ENCODE data around the gene MEGF11. TPM values are rescaled to one million over a fixed set of nuclear protein-coding genes. Genes with fewer than 3 reads are reported as not detected.

The MEGF11 gene
- total RNA-seq, 1 donor from 2014 or later: 0.06 TPM

DNA sequence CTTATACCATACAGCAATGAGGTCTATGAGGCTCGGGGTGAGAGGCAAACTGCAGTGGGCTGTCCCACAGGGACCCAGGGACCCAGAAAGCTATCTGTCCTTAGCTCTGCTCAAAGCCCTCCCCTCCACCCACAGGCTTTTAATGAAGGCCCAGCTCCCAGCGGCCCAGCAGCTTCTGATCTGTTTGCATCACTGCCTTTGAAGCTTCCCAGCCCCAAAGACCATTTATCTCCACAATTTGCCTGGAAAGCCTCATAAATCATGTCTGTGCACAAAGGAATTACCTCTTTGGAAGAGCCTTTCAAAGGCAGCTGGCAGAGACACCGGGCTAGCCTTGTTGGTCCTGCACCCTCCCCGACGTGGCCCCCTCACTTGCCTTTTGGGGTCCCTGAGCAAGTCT, 260.3 kb downstream of the MEGF11 start:
- Histone ChIP-seq H2AFZ (replicated peaks) (no peak overlapping the region), H3F3A (ENCODE audit: low read depth) (no peaks in the 10 kb centered on the region), H3K4me3 (no peak overlapping the region), H3K27ac (no peak overlapping the region), H3K79me2 (ENCODE audit: low read depth) (no peaks in the 10 kb centered on the region), H3K9me3 (ENCODE audit: low read depth) (no peaks in the 10 kb centered on the region), H3K9ac (no peak overlapping the region), H3K27me3 (no peaks in the 10 kb centered on the region), H3K4me1 (no peaks in the 10 kb centered on the region), H3K4me2 (no peak overlapping the region), H3K36me3 (no peaks in the 10 kb centered on the region), H4K20me1 (ENCODE audit: low read depth) (no peaks in the 10 kb centered on the region)
- Mint-ChIP-seq H3K4me1 (peaks cover 2% of the 10 kb centered on the region), H3K27me3 (ENCODE audit: insufficient read depth, low read depth) (peaks cover 11% of the 10 kb centered on the region), H3K9me3 (no peaks in the 10 kb centered on the region), H3K4me3 (no peak overlapping the region), H3K36me3 (no peaks in the 10 kb centered on the region), H3K27ac (no peak overlapping the region)
- TF ChIP-seq EZH2 (IDR thresholded peaks at IDR 0.05) (no peak), EZH2phosphoT487 (IDR thresholded peaks at IDR 0.05) (no peak)
- TF ChIP-seq, protein P1, sequence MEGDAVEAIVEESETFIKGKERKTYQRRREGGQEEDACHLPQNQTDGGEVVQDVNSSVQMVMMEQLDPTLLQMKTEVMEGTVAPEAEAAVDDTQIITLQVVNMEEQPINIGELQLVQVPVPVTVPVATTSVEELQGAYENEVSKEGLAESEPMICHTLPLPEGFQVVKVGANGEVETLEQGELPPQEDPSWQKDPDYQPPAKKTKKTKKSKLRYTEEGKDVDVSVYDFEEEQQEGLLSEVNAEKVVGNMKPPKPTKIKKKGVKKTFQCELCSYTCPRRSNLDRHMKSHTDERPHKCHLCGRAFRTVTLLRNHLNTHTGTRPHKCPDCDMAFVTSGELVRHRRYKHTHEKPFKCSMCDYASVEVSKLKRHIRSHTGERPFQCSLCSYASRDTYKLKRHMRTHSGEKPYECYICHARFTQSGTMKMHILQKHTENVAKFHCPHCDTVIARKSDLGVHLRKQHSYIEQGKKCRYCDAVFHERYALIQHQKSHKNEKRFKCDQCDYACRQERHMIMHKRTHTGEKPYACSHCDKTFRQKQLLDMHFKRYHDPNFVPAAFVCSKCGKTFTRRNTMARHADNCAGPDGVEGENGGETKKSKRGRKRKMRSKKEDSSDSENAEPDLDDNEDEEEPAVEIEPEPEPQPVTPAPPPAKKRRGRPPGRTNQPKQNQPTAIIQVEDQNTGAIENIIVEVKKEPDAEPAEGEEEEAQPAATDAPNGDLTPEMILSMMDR (IDR thresholded peaks at IDR 0.05): no peak
- no peak for DNase-seq (ENCODE audit: low spot score)

DNA sequence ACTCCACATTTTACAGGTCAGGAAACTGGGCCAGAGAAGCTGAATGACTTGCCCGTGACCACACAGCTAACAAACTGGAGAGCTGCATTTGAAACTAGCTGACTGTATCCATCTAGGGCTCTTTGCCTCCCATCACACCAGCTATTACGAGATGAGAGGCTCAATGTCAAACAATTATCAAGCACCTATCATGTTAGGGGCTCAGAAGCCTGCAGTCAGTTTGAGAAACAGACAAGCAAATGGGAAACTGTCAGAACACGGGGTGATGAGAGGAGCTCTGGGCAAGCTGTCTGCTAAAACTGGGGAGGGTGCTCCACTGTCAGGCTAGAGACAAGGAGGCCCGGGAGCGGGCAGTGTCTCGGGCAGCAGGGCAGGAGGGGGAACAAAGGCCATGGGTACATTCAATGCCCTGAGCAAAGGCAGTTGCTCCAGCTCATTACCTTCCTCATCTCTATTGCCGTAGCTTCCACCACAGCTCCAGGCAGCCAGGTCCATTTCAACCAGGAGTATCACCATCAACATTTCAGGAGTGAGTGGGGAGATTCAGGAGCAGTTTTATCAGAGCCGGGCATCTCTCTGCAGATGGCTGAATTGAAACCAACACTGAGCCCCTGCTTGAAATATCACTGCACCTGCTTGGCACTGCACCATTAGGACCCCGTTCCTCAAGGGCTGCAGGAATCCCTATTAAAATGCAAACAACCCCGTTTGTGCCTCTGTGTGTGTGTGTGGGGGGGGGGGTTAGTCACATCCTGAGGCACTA, 261.6 kb downstream of the MEGF11 start:
- H3K36me3 Mint-ChIP-seq: no peaks in the 10 kb centered on the region
- Histone ChIP-seq H3K27ac (no peak overlapping the region), H3K4me3 (no peak overlapping the region), H3K4me1 (no peaks in the 10 kb centered on the region), H2AFZ (replicated peaks) (no peak overlapping the region), H3K9ac (no peak overlapping the region), H3K27me3 (no peaks in the 10 kb centered on the region), H3F3A (ENCODE audit: low read depth) (no peaks in the 10 kb centered on the region), H3K79me2 (ENCODE audit: low read depth) (no peaks in the 10 kb centered on the region), H3K4me2 (no peak overlapping the region), H3K36me3 (no peaks in the 10 kb centered on the region), H4K20me1 (ENCODE audit: low read depth) (no peaks in the 10 kb centered on the region), H3K9me3 (ENCODE audit: low read depth) (no peaks in the 10 kb centered on the region)
- no peaks in the 10 kb centered on the region for H3K4me1 Mint-ChIP-seq
- DNase-seq (ENCODE audit: low spot score): no peak
- no peaks in the 10 kb centered on the region for H3K9me3 Mint-ChIP-seq
- peaks cover 10% of the 10 kb centered on the region for H3K27me3 Mint-ChIP-seq (ENCODE audit: insufficient read depth, low read depth)
- no peak overlapping the region for H3K4me3 Mint-ChIP-seq
- no peak overlapping the region for H3K27ac Mint-ChIP-seq
- TF ChIP-seq EZH2phosphoT487 (IDR thresholded peaks at IDR 0.05) (no peak), EZH2 (IDR thresholded peaks at IDR 0.05) (no peak)
- TF ChIP-seq, protein P1 (IDR thresholded peaks at IDR 0.05): no peak

DNA sequence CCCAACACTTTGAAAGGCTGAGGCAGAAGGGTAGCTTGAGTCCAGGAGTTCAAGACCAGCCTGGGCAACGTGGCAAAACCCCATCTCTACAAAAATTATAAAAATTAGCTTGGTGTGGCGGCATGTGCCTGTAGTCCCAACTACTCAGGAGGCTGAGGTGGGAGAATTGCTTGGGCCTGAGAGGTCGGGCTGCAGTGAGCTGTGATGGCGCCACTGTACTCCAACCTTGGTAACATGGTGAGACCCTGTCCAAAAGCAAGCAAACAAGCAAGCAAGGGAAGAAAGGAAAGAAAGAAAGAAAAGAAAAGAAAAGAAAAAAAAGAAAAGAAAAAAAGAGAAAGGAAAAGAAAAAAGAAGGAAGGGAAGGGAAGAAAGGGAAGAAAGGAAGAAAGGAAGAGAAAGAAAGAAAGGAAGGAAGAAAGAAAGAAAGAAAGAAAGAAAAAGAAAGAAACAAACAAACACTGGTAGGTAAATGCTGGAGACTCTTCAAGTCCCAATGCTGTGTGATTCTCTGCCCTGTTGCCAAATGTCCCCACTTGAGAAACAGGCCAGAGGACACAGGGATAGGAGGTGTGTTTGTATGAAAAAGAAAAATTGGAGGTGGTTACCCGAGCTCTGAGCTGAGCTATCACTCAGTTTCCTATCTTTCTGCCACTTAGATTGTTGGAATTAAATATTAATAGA, 263.1 kb downstream of the MEGF11 start:
- H3K79me2 ChIP-seq (ENCODE audit: low read depth): no peaks in the 10 kb centered on the region
- no peak overlapping the region for H3K27ac ChIP-seq
- TF ChIP-seq, protein P1 (IDR thresholded peaks at IDR 0.05): no peak
- no peak for TF ChIP-seq EZH2phosphoT487 (IDR thresholded peaks at IDR 0.05)
- no peaks in the 10 kb centered on the region for H4K20me1 ChIP-seq (ENCODE audit: low read depth)
- peaks cover 7% of the 10 kb centered on the region for H3K27me3 Mint-ChIP-seq (ENCODE audit: insufficient read depth, low read depth)
- no peaks in the 10 kb centered on the region for H3K27me3 ChIP-seq
- no peaks in the 10 kb centered on the region for H3K36me3 Mint-ChIP-seq
- H3K9ac ChIP-seq: no peak overlapping the region
- H2AFZ ChIP-seq (replicated peaks): no peak overlapping the region
- no peaks in the 10 kb centered on the region for H3K36me3 ChIP-seq
- no peak overlapping the region for H3K4me2 ChIP-seq
- H3K27ac Mint-ChIP-seq: no peak overlapping the region
- H3K9me3 ChIP-seq (ENCODE audit: low read depth): no peaks in the 10 kb centered on the region
- no peaks in the 10 kb centered on the region for H3K4me1 ChIP-seq
- H3K4me3 Mint-ChIP-seq: no peak overlapping the region
- no peak overlapping the region for H3K4me3 ChIP-seq
- no peak for DNase-seq (ENCODE audit: low spot score)
- no peaks in the 10 kb centered on the region for H3K9me3 Mint-ChIP-seq
- H3K4me1 Mint-ChIP-seq: no peaks in the 10 kb centered on the region
- no peaks in the 10 kb centered on the region for H3F3A ChIP-seq (ENCODE audit: low read depth)

Measured in neural progenitor cell (in vitro differentiated cells).